Activated naive CD4-positive, alpha-beta T cell treated with anti-CD3 and anti-CD28 coated beads for 36 hours (primary cell): ENCODE data around the gene AKAP7. TPM values are rescaled to one million over a fixed set of nuclear protein-coding genes. Genes with fewer than 3 reads are reported as not detected.
"Not testable (repeated sequence)": the region's sequence is repeated elsewhere in the genome, so short reads cannot be mapped to it uniquely, and the experiment has no call there.

Experiments
- CTCF ChIA-PET: fragments of 350-600 bp; sonication (Branson Sonifier 250); formaldehyde crosslinking; loops from one replicate; lab custom pipeline; 2021; ENCODE audit warnings: antibody characterized with exemption; lab: Charles Lee
- DNase-seq: peaks from one replicate; pipeline ENCODE4 v3.0.0-alpha.2; 2020
- H3K27ac Mint-ChIP-seq: one replicate; pipeline ENCODE4 v1.8.0; 2021; ENCODE audit warnings: mild to moderate bottlenecking, mixed read lengths
- H3K27me3 Mint-ChIP-seq: one replicate; pipeline ENCODE4 v1.8.0; 2021; ENCODE audit warnings: low read depth, mixed read lengths
- H3K36me3 Mint-ChIP-seq: one replicate; pipeline ENCODE4 v1.8.0; 2021; ENCODE audit warnings: low read depth, mixed read lengths
- H3K4me1 Mint-ChIP-seq: one replicate; pipeline ENCODE4 v1.8.0; 2021; ENCODE audit warnings: low read depth, mixed read lengths
- H3K4me3 Mint-ChIP-seq: one replicate; pipeline ENCODE4 v1.8.0; 2021; ENCODE audit warnings: mild to moderate bottlenecking, moderate library complexity, mixed read lengths
- H3K9me3 Mint-ChIP-seq: one replicate; pipeline ENCODE4 v1.8.0; 2021; ENCODE audit warnings: mixed read lengths
- intact Hi-C: fragments of 100-400 bp; cut with micrococcal nuclease; formaldehyde crosslinking; loops from one replicate; pipeline ENCODE4 v1.15.1; 2023
- total RNA-seq, 2 experiments: library from RNA; stranded (reverse); gene quantifications; one replicate each; pipeline ENCODE4 v1.2.3, GENCODE V29; 2021

Gene AKAP7
- total RNA-seq, 2 experiments from 2014 or later = 7.3 to 7.5 TPM

DNA sequence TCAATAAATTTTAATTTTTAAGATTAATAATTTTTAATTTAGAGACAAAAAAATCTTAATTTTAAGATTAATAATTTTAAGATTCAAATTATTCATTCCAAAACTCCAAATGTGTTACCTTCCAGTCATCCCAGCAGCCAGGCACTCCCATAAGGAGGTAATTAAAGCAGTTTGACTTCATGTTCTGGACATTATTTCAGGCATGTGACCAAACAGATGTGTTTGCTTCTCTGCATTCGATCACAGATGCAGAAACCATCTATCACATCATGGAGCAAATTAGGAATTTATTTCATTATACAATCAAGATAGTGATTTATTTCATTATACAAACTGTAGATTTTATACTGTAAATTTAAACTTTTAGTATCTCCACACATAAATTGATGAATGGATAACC is 150.3 kb downstream of the AKAP7 start:
- Mint-ChIP-seq H3K9me3 (no peaks in the 10 kb centered on the region), H3K27ac (no peak overlapping the region), H3K36me3 (peaks cover 5% of the 10 kb centered on the region), H3K27me3 (no peaks in the 10 kb centered on the region), H3K4me1 (peaks cover 35% of the 10 kb centered on the region), H3K4me3 (no peak overlapping the region)
- intact Hi-C loops = no loop called here
- DNase-seq = no peak
- CTCF ChIA-PET = no interaction called here

DNA sequence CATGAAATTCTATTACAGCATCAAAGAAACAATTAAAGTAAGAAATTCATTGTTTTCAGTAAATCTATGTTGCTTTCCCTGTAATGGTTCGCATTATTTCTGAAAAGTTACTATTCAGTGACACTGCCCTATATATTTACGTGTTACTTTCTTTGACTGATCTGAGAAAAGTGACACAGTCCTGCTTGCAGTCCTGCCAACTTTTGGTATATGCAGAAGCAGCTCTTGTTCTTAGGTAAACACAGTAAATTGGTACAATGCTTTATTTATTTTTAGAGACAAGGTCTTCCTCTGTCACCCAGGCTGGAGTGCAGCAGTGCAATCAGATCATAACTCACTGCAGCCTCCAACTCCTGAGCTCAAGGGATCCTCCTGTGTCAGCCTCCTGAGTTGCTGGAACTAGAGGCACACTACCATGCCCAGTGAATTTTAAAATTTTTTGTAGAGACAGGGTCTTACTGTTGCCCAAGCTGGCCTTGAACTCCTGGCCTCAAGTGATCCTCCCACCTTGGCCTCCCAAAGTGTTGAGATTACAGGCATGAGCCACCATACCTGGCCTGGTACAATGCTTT is 151.3 kb downstream of the AKAP7 start:
- CTCF ChIA-PET = no interaction called here
- no peaks in the 10 kb centered on the region for H3K27me3 Mint-ChIP-seq
- DNase-seq = no peak
- H3K4me3 Mint-ChIP-seq = no peak overlapping the region
- H3K36me3 Mint-ChIP-seq = peaks cover 5% of the 10 kb centered on the region
- intact Hi-C loops = no loop called here
- no peak overlapping the region for H3K27ac Mint-ChIP-seq
- no peaks in the 10 kb centered on the region for H3K9me3 Mint-ChIP-seq
- peaks cover 27% of the 10 kb centered on the region for H3K4me1 Mint-ChIP-seq

DNA sequence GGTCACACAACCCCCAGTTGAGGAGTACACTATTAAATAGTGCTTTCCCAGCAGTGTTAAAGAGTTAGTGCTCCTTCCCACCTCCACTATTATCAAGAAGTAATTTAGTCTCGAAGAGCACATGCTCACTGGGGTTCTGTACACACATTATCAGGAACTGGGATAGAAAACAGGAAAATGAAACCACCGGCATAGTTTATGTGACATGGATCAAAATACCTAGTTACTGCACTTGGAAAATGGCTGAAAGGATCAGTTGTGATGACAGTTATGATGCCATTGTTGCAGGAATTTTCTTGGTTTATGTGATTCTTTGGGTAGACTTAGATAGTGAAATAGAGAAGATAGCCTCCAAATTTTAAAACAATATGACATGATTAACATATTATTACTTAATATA is 152.9 kb downstream of the AKAP7 start:
- DNase-seq = no peak
- Mint-ChIP-seq H3K9me3 (no peaks in the 10 kb centered on the region), H3K36me3 (peaks cover 5% of the 10 kb centered on the region), H3K4me3 (no peak overlapping the region), H3K27me3 (no peaks in the 10 kb centered on the region), H3K4me1 (peaks cover 27% of the 10 kb centered on the region), H3K27ac (no peak overlapping the region)
- CTCF ChIA-PET = no interaction called here
- intact Hi-C loops = no loop called here

DNA sequence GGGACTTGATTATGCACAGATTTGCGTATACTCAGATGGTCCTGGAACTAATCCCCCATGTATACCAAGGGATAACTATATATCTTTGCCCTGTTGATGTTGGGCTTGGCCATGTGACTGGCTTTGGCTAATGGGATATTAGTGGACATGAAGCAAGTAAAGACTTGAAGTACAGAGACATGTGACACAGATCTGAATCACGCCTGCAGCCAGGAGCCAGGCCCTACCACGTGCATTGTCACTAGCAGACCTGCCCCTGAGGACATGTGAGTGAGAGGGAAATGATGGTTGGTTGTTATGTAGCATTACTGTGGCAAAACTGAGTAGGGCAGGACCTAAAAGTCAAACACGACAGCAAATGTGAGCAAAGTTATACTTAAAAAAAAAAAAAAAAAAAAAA is 155.7 kb downstream of the AKAP7 start:
- H3K27ac Mint-ChIP-seq = no peak overlapping the region
- peaks cover 17% of the 10 kb centered on the region for H3K4me1 Mint-ChIP-seq
- H3K36me3 Mint-ChIP-seq = peaks cover 5% of the 10 kb centered on the region
- CTCF ChIA-PET = no interaction called here
- H3K27me3 Mint-ChIP-seq = no peaks in the 10 kb centered on the region
- DNase-seq = no peak
- H3K4me3 Mint-ChIP-seq = no peak overlapping the region
- H3K9me3 Mint-ChIP-seq = no peaks in the 10 kb centered on the region
- intact Hi-C loops = no loop called here

DNA sequence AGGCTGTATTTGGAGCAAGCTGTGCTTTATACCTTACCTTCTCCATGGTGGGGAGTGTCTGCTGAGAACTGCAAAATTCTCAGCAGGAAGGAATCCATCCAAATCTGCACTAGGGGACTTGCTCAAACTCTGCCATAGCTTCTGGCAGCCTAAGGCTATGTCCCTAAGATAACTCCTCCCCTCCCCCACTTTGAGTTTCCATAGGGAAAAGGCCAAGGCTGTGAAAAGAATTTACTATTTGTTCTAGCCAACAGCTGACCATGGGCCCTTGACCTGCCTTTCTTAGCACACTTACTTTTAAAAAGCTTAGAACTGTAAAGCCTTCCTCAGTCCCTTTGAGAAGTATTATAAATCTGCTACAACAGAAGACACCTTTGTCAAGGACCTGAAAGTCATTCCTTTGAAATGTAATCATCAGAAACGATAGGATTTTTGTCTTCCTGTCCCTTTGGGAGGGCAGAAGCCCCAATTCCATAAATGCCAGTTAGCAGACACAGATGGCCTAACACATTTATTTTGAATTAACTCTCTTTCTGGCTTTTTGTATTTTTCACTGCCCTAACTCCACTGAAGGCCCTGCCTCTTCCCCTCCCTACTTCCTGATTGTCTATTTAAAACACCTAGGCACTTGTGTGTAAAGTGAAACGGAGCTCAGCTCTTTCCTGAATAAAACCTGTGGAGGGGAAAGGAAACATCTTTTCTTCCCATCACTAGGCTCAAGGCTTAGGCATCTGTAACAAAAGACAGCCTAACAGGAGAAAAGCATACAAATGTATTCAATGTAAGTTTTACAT is 157.1 kb downstream of the AKAP7 start:
- H3K9me3 Mint-ChIP-seq = no peaks in the 10 kb centered on the region
- DNase-seq = no peak
- no peak overlapping the region for H3K4me3 Mint-ChIP-seq
- CTCF ChIA-PET = interaction anchor here (1.3 kb wide), 1 partner anchor 80 kb away, joined by 3 read pairs; no protein-coding TSS in a partner anchor
- no peak overlapping the region for H3K27ac Mint-ChIP-seq
- intact Hi-C loops = no loop called here
- peaks cover 17% of the 10 kb centered on the region for H3K4me1 Mint-ChIP-seq
- H3K27me3 Mint-ChIP-seq = no peaks in the 10 kb centered on the region
- H3K36me3 Mint-ChIP-seq = peaks cover 5% of the 10 kb centered on the region

DNA sequence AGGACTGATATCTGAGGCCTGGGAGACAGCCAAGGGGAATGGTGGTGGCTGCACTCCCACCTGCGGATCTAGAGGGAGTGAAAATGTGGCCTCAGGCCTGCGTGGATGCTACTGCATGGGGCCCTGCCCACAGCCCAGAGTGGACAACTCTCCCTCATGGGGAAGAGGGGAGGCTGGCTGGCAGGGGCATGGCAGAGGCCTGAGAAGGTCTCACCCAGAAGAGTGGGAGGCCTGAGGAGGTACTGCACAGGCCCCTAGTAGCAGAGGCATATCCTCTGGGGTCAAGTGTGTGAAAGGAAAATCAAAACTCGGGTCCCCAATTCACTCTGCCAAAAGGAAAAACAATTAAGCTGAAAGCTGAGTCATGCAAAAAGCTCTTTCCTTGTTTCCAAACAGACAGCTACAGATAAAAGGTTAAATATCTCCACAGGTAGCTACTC is 158.2 kb downstream of the AKAP7 start:
- Mint-ChIP-seq H3K9me3 (no peaks in the 10 kb centered on the region), H3K36me3 (peaks cover 3% of the 10 kb centered on the region), H3K27ac (no peak overlapping the region), H3K27me3 (no peaks in the 10 kb centered on the region), H3K4me3 (no peak overlapping the region), H3K4me1 (peaks cover 17% of the 10 kb centered on the region)
- no peak for DNase-seq
- CTCF ChIA-PET = interaction anchor here (0.7 to 1.3 kb wide), 2 partner anchors 87 to 94 kb away, joined by 3 read pairs; no protein-coding TSS in a partner anchor
- intact Hi-C loops = no loop called here

DNA sequence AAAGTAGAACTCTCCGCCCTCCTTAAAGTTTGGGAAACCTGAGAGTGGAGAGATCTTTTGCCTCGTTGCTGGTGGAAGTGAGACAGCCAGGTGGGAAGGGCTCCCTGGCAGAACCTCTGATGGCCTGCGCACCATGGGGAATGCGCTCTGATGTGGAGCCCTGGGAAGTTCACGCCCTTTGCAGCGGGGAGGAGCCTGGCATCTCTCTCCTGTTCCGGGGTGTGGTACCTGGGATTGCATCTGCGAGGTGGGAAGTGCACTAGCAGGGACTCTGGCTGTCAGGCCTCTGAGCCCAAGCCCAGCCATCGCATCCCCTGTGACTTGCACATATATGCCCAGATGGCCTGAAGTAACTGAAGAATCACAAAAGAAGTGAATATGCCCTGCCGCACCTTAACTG is 159.8 kb downstream of the AKAP7 start:
- H3K4me1 Mint-ChIP-seq = peaks cover 17% of the 10 kb centered on the region
- CTCF ChIA-PET = no interaction called here
- intact Hi-C loops = no loop called here
- no peak for DNase-seq
- no peak overlapping the region for H3K27ac Mint-ChIP-seq
- no peak overlapping the region for H3K4me3 Mint-ChIP-seq
- H3K36me3 Mint-ChIP-seq = no peaks in the 10 kb centered on the region
- no peaks in the 10 kb centered on the region for H3K9me3 Mint-ChIP-seq
- H3K27me3 Mint-ChIP-seq = no peaks in the 10 kb centered on the region

DNA sequence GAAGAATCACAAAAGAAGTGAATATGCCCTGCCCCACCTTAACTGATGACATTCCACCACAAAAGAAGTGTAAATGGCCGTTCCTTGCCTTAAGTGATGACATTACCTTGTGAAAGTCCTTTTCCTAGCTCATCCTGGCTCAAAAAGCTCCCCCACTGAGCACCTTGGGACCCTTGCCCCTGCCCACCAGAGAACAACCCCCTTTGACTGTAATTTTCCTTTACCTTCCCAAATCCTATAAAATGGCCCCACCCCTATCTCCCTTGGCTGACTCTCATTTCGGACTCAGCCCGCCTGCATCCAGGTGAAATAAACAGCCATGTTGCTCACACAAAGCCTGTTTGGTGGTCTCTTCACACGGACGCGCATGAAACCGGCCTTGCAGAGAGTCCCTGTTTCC is 165.6 kb downstream of the AKAP7 start:
- H3K27ac Mint-ChIP-seq, H3K36me3 Mint-ChIP-seq, intact Hi-C loops, H3K9me3 Mint-ChIP-seq, DNase-seq, H3K27me3 Mint-ChIP-seq, H3K4me3 Mint-ChIP-seq, CTCF ChIA-PET: not testable (repeated sequence)
- H3K4me1 Mint-ChIP-seq = peaks cover 13% of the 10 kb centered on the region

DNA sequence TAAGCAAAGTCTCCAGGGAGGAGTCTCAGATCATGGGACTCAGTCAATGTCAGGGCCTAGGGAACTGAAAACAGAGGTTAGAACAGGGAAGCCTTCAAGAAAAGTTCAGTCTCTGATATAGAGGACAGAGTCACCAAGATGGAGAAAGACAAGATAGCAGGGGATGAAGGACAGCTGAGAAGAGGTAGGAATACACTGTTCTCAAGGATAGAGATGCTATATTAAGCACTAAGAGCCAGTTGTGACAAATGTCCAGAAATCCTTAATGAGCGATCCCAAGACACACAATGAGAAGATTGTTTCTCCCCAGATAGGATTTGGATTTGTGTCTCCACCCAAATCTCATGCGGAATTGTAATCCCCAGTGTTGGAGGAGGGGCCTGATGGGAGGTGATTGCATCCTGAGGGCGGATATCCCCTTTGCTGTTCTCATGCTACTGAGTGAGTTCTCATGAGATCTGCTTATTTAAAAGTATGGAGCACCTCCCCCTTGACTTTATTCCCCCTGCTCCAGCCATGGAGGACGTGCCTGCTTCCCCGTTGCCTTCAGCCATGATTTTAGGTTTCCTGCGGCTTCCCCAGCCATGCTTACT is 168.2 kb downstream of the AKAP7 start:
- CTCF ChIA-PET = no interaction called here

DNA sequence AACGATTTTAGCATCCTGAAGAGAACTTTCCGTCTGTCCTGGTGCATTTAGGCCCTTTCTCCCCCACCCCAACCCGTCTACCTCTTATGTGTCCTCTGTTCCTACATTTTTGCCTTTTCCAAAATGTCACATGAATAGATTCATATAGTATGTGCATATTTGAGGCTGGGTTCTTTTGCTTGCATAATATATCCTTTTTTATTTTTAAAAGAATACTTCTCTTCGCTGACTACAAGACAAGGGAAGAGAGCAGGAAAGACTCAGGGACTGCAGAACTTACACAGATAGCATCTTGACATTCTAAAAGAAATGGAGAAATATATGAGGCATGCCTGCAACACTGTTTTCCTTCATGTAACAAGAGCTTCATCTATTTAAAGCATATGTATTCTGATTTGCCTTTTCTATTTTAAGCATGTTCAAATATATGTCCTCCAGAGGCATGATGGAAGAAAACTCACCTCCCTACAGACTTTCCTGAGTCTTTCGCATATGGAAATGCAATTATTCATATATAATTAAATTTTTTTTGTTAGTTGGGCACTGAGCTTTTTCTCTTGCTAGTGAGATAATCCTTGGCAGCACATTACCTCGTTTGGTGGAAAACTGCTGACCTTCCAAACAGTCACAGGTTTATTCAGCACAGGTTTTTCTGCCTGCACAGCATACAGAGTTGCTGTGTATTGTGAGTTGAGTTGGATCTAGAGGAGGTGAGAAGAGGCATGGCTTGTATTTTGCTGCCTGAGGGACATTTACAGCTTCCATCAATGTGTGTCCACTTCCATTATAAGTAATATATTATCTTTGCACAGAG is 170.0 kb downstream of the AKAP7 start:
- peaks cover 11% of the 10 kb centered on the region for H3K9me3 Mint-ChIP-seq
- peaks cover 13% of the 10 kb centered on the region for H3K4me1 Mint-ChIP-seq
- CTCF ChIA-PET = interaction anchor here (0.6 to 1.0 kb wide), 2 partner anchors 23 to 105 kb away, joined by 3 read pairs; no protein-coding TSS in a partner anchor
- no peak for DNase-seq
- intact Hi-C loops = no loop called here
- H3K27me3 Mint-ChIP-seq = no peaks in the 10 kb centered on the region
- peaks cover 12% of the 10 kb centered on the region for H3K36me3 Mint-ChIP-seq
- no peak overlapping the region for H3K27ac Mint-ChIP-seq
- no peak overlapping the region for H3K4me3 Mint-ChIP-seq

More for the DNA sequence above, 168.2 kb downstream of the AKAP7 start:
- Mint-ChIP-seq H3K36me3 (peaks cover 2% of the 10 kb centered on the region), H3K9me3 (peaks cover 2% of the 10 kb centered on the region), H3K27ac (no peak overlapping the region), H3K4me3 (no peak overlapping the region), H3K4me1 (peaks cover 13% of the 10 kb centered on the region), H3K27me3 (no peaks in the 10 kb centered on the region)
- no peak for DNase-seq
- intact Hi-C loops = no loop called here

DNA sequence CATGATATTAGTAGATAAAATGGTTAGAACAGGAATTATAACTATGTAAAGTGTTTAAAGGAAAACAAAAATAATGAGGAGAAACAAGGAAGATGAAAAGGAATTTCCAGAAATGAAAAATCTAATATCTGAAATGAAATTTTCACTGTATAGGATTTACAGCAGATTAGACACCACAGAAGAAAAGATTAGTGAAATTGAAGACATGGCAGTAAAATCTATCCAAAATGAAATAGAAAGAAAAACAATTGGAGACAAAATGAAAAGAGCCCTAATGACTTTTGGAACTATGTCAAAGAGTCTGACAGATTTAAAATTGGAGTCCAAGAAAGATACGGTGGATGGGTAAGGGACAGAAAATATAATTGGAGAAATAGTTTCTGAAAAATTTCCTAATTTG is 174.2 kb downstream of the AKAP7 start:
- no peak for DNase-seq
- Mint-ChIP-seq H3K27me3 (no peaks in the 10 kb centered on the region), H3K4me1 (no peaks in the 10 kb centered on the region), H3K9me3 (peaks cover 11% of the 10 kb centered on the region), H3K36me3 (peaks cover 12% of the 10 kb centered on the region), H3K4me3 (no peak overlapping the region), H3K27ac (no peak overlapping the region)
- intact Hi-C loops = no loop called here
- CTCF ChIA-PET = interaction anchor here (0.6 to 1.4 kb wide), 2 partner anchors 45 to 225 kb away, joined by 3 to 6 read pairs; no protein-coding TSS in a partner anchor

DNA sequence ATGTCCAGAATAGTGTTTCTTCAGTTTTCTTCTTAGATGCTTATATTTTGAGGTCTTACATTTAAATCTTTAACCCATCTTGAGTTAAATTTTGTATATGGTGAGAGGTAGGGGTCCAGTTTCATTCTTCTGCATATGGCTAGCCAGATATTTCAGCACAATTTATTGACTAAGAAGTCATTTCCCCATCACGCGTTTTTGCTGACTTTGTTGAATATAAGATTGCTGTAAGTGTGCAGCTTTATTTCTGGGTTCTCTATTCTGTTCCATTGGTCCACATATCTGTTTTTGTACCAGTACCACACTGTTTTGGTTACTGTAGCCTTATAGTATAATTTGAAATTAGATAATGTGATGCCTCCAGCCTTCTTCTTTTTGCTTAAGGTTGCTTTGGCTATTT is 179.6 kb downstream of the AKAP7 start:
- Mint-ChIP-seq H3K9me3 (peaks cover 13% of the 10 kb centered on the region), H3K27ac (no peak overlapping the region), H3K36me3 (peaks cover 7% of the 10 kb centered on the region), H3K4me1 (no peaks in the 10 kb centered on the region), H3K4me3 (no peak overlapping the region), H3K27me3 (no peaks in the 10 kb centered on the region)
- intact Hi-C loops = no loop called here
- CTCF ChIA-PET = no interaction called here
- no peak for DNase-seq
